Measurements from ENCODE around the gene IMMT.

DNA sequence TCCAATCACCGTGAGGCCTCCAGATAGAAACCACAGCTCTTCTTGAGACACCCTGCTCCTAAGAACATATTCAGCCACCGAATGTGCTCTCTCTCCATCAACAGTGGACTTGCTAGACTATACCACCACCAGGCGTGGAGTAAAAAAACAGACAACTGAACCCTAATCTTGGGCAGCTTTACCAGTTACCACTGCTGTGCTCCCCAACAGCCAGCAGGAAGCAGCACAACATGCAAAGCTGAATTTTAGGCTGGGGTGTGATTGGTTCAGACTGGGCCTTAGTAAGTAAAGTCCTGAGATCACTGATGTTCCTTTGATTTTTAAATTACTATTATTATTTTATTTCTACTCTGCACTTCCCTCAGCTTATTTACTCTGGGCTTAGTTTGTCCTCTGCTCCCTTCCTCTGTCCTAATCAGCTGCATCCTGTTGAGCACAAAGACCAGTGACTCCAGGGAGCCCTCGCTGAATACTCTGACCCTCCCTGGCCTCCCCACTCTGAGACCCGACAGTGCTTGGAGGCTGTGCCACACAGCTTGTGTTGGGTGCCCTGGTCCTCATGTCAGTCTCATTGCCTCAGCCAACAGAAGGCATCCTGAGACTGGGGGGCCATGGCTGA is 25.9 kb upstream of the IMMT start:
- TF ChIP-seq, protein P1, sequence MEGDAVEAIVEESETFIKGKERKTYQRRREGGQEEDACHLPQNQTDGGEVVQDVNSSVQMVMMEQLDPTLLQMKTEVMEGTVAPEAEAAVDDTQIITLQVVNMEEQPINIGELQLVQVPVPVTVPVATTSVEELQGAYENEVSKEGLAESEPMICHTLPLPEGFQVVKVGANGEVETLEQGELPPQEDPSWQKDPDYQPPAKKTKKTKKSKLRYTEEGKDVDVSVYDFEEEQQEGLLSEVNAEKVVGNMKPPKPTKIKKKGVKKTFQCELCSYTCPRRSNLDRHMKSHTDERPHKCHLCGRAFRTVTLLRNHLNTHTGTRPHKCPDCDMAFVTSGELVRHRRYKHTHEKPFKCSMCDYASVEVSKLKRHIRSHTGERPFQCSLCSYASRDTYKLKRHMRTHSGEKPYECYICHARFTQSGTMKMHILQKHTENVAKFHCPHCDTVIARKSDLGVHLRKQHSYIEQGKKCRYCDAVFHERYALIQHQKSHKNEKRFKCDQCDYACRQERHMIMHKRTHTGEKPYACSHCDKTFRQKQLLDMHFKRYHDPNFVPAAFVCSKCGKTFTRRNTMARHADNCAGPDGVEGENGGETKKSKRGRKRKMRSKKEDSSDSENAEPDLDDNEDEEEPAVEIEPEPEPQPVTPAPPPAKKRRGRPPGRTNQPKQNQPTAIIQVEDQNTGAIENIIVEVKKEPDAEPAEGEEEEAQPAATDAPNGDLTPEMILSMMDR (optimal IDR thresholded peaks at IDR 0.05 in 1 of 3, IDR thresholded peaks at IDR 0.05 in 1 of 3, conservative IDR thresholded peaks at IDR 0.05 in 1 of 3; ENCODE audit: extremely low read depth in 1 of 3, insufficient read depth in 2 of 3, low read length in 3 of 3) = peak; percentile 78 to 93 (median 83)
- no peak for TF ChIP-seq EZH2 (IDR thresholded peaks at IDR 0.05; ENCODE audit: low read length)
